NB4 (cell line): Measurements from ENCODE around the gene ARHGEF5.

ENCODE experiments used
- DNase-seq: peaks from one replicate; pipeline ENCODE4 v3.0.0; 2010; ENCODE audit warnings: low read depth
- H3K4me3 ChIP-seq: one replicate; pipeline ENCODE4 v1.5.1; 2011; ENCODE audit warnings: mild to moderate bottlenecking, low read depth, low read length, moderate library complexity
- MYC ChIP-seq: IDR thresholded peaks from 2 replicates; pipeline ENCODE4 v1.6.1; 2011; ENCODE audit warnings: low read depth, low read length
- POLR2A ChIP-seq: IDR thresholded peaks from 2 replicates; pipeline ENCODE4 v1.6.1; 2011; ENCODE audit warnings: mild to moderate bottlenecking; ENCODE audit not compliant: insufficient read length; ENCODE audit errors: extremely low read depth
- TF ChIP-seq, protein P1 (sequence below): IDR thresholded peaks from one replicate; pipeline ENCODE4 v1.5.1; 2012; ENCODE audit warnings: low read depth, low read length
- TF ChIP-seq, protein P2 (sequence below): IDR thresholded peaks from 2 replicates; pipeline ENCODE4 v1.6.1; 2011; ENCODE audit warnings: low read depth, low read length

The ARHGEF5 gene

DNA sequence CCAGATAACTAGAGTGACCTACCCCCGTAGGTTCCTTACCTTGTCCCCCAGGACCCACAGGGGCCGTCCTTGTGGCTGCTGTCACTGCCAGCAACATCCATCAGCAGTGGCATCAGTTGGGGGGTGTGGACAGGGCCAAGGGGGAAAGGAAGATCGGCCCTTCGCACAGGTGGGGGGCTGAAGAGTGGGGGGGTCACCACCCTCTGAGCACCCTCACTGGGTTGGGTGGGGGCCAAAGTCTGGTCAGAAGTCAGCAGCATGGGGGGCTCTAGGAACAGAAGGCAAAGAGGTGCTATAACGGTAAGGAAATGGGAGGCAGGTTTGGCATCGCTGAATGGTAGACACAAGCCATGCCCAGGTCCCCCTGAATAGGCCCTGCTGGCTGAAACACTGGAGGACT lies 43.7 kb downstream of the ARHGEF5 start:
- H3K4me3 ChIP-seq, result no peak overlapping the region
- TF ChIP-seq MYC, result no peak
- TF ChIP-seq, protein P1, sequence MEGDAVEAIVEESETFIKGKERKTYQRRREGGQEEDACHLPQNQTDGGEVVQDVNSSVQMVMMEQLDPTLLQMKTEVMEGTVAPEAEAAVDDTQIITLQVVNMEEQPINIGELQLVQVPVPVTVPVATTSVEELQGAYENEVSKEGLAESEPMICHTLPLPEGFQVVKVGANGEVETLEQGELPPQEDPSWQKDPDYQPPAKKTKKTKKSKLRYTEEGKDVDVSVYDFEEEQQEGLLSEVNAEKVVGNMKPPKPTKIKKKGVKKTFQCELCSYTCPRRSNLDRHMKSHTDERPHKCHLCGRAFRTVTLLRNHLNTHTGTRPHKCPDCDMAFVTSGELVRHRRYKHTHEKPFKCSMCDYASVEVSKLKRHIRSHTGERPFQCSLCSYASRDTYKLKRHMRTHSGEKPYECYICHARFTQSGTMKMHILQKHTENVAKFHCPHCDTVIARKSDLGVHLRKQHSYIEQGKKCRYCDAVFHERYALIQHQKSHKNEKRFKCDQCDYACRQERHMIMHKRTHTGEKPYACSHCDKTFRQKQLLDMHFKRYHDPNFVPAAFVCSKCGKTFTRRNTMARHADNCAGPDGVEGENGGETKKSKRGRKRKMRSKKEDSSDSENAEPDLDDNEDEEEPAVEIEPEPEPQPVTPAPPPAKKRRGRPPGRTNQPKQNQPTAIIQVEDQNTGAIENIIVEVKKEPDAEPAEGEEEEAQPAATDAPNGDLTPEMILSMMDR, result no peak
- no peak for TF ChIP-seq POLR2A
- TF ChIP-seq, protein P2, sequence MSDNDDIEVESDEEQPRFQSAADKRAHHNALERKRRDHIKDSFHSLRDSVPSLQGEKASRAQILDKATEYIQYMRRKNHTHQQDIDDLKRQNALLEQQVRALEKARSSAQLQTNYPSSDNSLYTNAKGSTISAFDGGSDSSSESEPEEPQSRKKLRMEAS, result no peak
- no peak for DNase-seq

- TF ChIP-seq, protein P2, result no peak
- TF ChIP-seq, protein P1, result no peak
- TF ChIP-seq POLR2A (no peak), MYC (no peak)
- H3K4me3 ChIP-seq, result no peak overlapping the region
- DNase-seq, result no peak
Measured at GRCh38 chr7:144399946-144400345, 44.7 kb downstream of the ARHGEF5 start.

- TF ChIP-seq, protein P1, result no peak
- no peak for TF ChIP-seq POLR2A
- no peak for TF ChIP-seq MYC
- TF ChIP-seq, protein P2, result no peak
- H3K4me3 ChIP-seq, result no peak overlapping the region
- DNase-seq, result no peak
Measured at GRCh38 chr7:144401490-144401889, 46.3 kb downstream of the ARHGEF5 start.

DNA sequence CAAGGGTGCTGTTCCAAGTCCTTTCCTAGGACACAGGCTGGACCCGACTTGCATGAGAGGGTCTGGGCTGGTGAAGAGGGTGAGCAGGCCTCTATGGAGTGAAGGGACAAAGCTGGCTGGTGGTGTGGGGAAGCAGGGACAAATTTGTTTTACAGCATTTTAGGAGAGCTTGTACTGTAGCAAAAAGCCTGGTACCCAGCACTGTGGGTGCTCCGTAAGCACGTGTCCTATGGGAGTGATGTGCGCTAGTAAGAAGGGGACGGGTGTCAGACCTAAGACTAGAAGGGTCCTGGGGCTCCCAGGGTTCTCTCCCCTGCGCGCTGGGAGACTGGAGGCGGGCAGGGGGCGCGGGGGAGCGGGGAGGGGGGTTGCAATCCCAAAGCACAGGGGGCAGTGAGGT lies 47.9 kb downstream of the ARHGEF5 start:
- no peak overlapping the region for H3K4me3 ChIP-seq
- TF ChIP-seq POLR2A, result no peak
- TF ChIP-seq, protein P1, result no peak
- no peak for DNase-seq

GRCh38 chr7:144403649-144404061 lies 48.5 kb downstream of the ARHGEF5 start, which contains the start of gene NOBOX:
Gene NOBOX, minus strand, starts transcription at chr7:144403693.
- no peak within 1 kb of the TSS for H3K4me3 ChIP-seq
- TF ChIP-seq, protein P1, result no peak
- TF ChIP-seq, protein P2, result no peak
- TF ChIP-seq MYC (no peak), POLR2A (no peak)
- no peak for DNase-seq

DNA sequence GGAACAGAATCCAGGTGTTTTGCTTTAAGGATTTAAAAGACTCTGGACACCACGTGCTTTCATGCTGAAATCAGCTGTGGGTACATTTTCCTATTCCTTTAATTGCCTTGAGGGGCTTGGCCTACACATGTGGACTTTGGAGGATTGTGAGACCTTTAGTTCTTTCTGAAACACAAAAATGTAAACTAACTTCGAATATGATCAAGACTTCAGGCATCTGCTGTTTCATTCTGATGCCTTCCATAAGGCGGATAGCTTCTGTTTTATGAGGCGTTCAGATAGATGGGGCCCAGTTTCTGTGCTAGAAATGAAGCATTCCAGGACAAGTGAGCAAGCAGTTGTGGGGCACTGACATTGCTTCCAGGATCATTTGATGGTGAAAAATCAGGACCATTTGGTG lies 49.7 kb downstream of the ARHGEF5 start:
- H3K4me3 ChIP-seq, result no peak overlapping the region
- DNase-seq, result no peak
- TF ChIP-seq, protein P1, result no peak
- no peak for TF ChIP-seq POLR2A
- TF ChIP-seq MYC, result no peak
- TF ChIP-seq, protein P2, result no peak
